Activated CD4-positive, alpha-beta T cell treated with anti-CD3 and anti-CD28 coated beads for 36 hours (primary cell): ENCODE results near the gene KANTR. TPM values are rescaled to one million over a fixed set of nuclear protein-coding genes. Genes with fewer than 3 reads are reported as not detected.
"Not testable (repeated sequence)": the region's sequence is repeated elsewhere in the genome, so short reads cannot be mapped to it uniquely, and the experiment has no call there.

Experiments used
- ATAC-seq: fragments of 200-7000 bp; cut with Tn5 transposase; one replicate; pipeline ENCODE4 v1.10.0; 2021; ENCODE audit warnings: mild to moderate bottlenecking, moderate library complexity
- CTCF ChIA-PET: fragments of 350-600 bp; sonication (Branson Sonifier 250); formaldehyde crosslinking; loops from one replicate; lab custom pipeline; 2021; ENCODE audit warnings: antibody characterized with exemption; lab: Charles Lee
- POLR2A ChIA-PET: fragments of 350-600 bp; sonication (Branson Sonifier 250); formaldehyde crosslinking; loops from one replicate; lab custom pipeline; 2021; ENCODE audit warnings: antibody characterized with exemption, inconsistent platforms; lab: Charles Lee
- DNase-seq: peaks from one replicate; pipeline ENCODE4 v3.0.0-alpha.2; 2020
- H3K27ac Mint-ChIP-seq: one replicate; pipeline ENCODE4 v1.8.0; 2021; ENCODE audit warnings: mixed read lengths
- H3K27me3 Mint-ChIP-seq: one replicate; pipeline ENCODE4 v1.8.0; 2021; ENCODE audit warnings: mixed read lengths
- H3K36me3 Mint-ChIP-seq: one replicate; pipeline ENCODE4 v1.8.0; 2021; ENCODE audit warnings: low read depth, mixed read lengths
- H3K4me1 Mint-ChIP-seq: one replicate; pipeline ENCODE4 v1.8.0; 2021; ENCODE audit warnings: mixed read lengths
- H3K4me3 Mint-ChIP-seq: one replicate; pipeline ENCODE4 v1.8.0; 2021; ENCODE audit warnings: mild to moderate bottlenecking, moderate library complexity, mixed read lengths
- H3K9me3 Mint-ChIP-seq: one replicate; pipeline ENCODE4 v1.8.0; 2021; ENCODE audit warnings: low read depth, mixed read lengths
- intact Hi-C, 2 experiments: fragments of 100-400 bp; cut with DNase I in 1 of 2; cut with micrococcal nuclease in 1 of 2; formaldehyde crosslinking; loops; one replicate each; pipeline versions ENCODE4 v1.14.2 to v1.15.1; 2022 to 2024; cut with DNase I, micrococcal nuclease
- total RNA-seq, 2 experiments: library from RNA; stranded (reverse); gene quantifications; one replicate each; pipeline ENCODE4 v1.2.3, GENCODE V29; 2021

KANTR gene
- total RNA-seq, 2 experiments from 2014 or later = 10.3 to 12.3 TPM

DNA sequence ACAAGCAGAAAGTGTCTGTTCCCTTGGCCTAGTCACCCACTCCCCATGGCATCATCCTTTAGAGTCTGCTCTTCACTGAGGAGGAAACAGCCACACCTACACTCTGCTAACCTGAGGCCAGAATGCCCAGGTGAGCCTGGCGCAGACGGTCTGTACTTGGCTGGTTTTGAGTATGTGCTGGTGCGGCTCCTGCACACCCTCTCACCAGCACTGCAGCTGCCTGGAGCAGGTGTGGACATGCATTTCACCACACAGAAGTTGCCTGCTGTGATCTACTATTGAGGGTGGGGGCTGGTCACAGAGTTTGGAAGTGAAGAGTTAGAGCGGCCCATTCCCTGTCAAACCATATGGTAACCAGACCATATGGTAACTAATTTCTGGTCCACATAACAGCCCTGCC is 39.5 kb downstream of the KANTR start:
- H3K27ac Mint-ChIP-seq = no peak overlapping the region
- DNase-seq (no peak), ATAC-seq (no peak)
- CTCF ChIA-PET = interaction anchor here (0.7 kb wide), 1 partner anchor 153 kb away, joined by 3 read pairs; no protein-coding TSS in a partner anchor
- H3K36me3 Mint-ChIP-seq = peaks cover 3% of the 10 kb centered on the region
- POLR2A ChIA-PET = no interaction called here
- H3K27me3 Mint-ChIP-seq = no peaks in the 10 kb centered on the region
- no peaks in the 10 kb centered on the region for H3K9me3 Mint-ChIP-seq
- no peak overlapping the region for H3K4me3 Mint-ChIP-seq
- intact Hi-C loops = no loop called here
- no peaks in the 10 kb centered on the region for H3K4me1 Mint-ChIP-seq

DNA sequence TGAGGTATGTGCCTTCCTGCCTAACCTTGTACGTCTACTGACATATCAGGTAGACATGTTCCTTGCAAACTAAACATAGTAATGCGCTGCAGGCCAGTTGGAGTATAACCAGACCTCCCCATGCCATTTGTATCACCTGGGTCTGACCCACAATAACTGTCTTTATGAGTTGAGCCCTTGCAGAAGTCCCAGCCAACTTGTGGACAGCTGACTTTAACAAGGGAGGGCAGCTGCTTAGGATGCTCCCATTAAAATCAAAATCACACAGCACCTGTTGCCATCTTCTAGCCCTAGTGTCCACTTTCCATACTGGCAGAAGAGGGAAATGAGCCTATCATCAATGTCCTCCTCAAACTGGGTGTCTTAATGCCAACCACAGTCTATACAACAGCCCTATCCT is 41.6 kb downstream of the KANTR start:
- H3K9me3 Mint-ChIP-seq = no peaks in the 10 kb centered on the region
- H3K27ac Mint-ChIP-seq = no peak overlapping the region
- no peaks in the 10 kb centered on the region for H3K4me1 Mint-ChIP-seq
- DNase-seq (no peak), ATAC-seq (no peak)
- intact Hi-C loops = no loop called here
- ChIA-PET POLR2A (no interaction called here), CTCF (interaction anchor here (0.6 kb wide), 1 partner anchor 973 kb away, joined by 4 read pairs; no protein-coding TSS in a partner anchor)
- H3K4me3 Mint-ChIP-seq = no peak overlapping the region
- H3K27me3 Mint-ChIP-seq = no peaks in the 10 kb centered on the region
- H3K36me3 Mint-ChIP-seq = peaks cover 2% of the 10 kb centered on the region

DNA sequence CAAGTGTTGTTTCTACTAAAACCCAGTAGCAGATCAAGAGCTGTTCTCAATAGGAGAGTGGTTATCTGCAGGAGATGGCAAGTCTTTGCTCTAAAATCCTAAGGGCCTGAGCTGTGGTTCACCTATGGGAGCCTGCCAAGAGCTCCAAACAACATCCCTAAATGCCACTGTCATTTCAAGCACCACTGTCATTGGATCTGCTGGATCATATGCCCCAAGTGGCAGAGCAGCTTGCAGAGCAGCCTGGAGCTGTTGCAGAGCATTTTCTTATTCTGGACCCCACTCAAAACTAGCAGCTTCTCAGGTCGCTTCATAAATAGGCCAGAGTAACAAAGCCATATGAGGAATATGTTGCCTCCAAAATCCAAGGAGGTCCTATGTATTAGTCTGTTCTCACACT is 59.6 kb downstream of the KANTR start:
- H3K36me3 Mint-ChIP-seq = no peaks in the 10 kb centered on the region
- no peaks in the 10 kb centered on the region for H3K4me1 Mint-ChIP-seq
- ChIA-PET CTCF (no interaction called here), POLR2A (no interaction called here)
- H3K27me3 Mint-ChIP-seq = no peaks in the 10 kb centered on the region
- DNase-seq (no peak), ATAC-seq (no peak)
- no peak overlapping the region for H3K4me3 Mint-ChIP-seq
- H3K27ac Mint-ChIP-seq = no peak overlapping the region
- H3K9me3 Mint-ChIP-seq = no peaks in the 10 kb centered on the region
- intact Hi-C loops = no loop called here

DNA sequence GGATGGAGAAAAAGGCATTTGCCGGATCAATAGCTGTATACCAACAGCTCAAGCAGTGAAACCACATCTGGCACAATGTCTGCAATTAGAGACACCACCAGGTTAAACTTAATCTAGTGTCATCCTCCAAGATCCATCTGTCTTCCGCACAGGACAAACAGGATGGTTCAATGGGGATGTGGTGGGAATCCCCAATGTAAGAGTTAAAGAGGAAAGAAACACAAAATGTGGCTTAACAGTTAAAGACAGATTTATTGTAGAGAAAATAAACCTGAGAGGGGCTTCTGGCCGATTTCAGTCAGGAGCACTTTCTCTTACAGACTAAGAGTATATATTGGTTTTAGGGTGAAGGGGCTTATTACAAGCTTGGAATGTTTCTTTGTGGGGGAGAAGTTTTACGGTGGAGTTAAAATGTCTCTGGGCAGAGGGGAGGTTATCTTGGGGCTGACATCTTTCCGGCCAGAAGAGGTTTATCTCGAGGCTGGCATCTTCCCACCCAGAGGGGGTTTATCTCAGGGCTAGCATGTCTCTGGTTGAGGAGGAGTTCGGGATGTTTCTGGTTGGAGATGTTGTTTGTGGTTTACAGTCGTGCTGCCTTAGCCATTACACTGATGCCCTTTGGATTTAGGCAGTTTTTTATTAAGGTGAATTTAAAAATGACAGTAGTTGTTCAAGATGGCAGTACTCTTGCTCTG is 61.7 kb downstream of the KANTR start:
- Mint-ChIP-seq H3K4me1 (no peaks in the 10 kb centered on the region), H3K27ac (no peak overlapping the region), H3K36me3 (no peaks in the 10 kb centered on the region), H3K4me3 (no peak overlapping the region), H3K9me3 (no peaks in the 10 kb centered on the region), H3K27me3 (no peaks in the 10 kb centered on the region)
- DNase-seq (no peak), ATAC-seq (no peak)
- ChIA-PET CTCF (no interaction called here), POLR2A (no interaction called here)
- intact Hi-C loops = no loop called here

DNA sequence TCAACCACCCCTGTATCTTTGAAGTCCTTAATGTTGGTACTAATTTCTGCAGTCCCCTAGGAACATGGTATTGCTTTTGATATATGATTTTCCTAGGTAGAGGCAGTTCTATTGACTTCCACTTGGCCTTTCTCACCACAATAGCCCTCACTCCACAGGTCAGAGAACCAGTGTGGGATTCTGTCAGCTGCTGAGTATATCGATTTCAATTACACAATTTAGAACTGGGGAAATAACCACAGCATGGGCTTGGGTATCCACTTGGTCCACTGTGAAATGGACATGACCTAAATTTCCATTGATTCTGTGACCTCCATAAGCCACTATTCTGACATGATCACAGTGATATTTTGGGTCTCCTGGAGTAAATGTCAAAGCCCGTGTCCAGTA is 62.3 kb downstream of the KANTR start:
- H3K9me3 Mint-ChIP-seq = no peaks in the 10 kb centered on the region
- ChIA-PET CTCF (no interaction called here), POLR2A (no interaction called here)

DNA sequence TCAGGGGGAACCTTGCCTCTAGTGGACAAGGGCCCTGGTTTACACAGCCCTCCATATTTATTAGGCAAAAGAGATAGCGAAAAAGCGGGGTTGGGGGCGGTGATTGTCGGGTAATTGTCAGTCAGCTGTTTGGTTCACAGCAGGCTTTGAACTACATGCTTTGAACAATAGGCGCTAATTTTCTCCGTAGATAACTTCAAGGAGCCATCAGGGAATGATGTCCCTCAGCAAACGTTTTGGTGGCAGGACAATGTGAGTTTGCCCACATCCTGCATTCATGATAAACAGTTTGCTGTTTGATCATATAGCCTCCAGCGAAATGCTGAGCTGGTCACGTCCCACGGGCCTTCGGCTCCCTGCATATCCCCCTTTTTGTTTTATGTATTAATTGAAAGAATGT is 65.2 kb downstream of the KANTR start:
- ATAC-seq (no peak), DNase-seq (no peak)
- POLR2A ChIA-PET = no interaction called here
- intact Hi-C loops = no loop called here
- no peaks in the 10 kb centered on the region for H3K27me3 Mint-ChIP-seq
- CTCF ChIA-PET = no interaction called here
- no peaks in the 10 kb centered on the region for H3K9me3 Mint-ChIP-seq
- H3K4me3 Mint-ChIP-seq = no peak overlapping the region
- no peak overlapping the region for H3K27ac Mint-ChIP-seq
- H3K4me1 Mint-ChIP-seq = no peaks in the 10 kb centered on the region
- H3K36me3 Mint-ChIP-seq = no peaks in the 10 kb centered on the region

More for the DNA sequence above, 62.3 kb downstream of the KANTR start:
- DNase-seq (no peak), ATAC-seq (no peak)
- Mint-ChIP-seq H3K27ac (no peak overlapping the region), H3K4me3 (no peak overlapping the region), H3K27me3 (no peaks in the 10 kb centered on the region), H3K4me1 (no peaks in the 10 kb centered on the region), H3K36me3 (no peaks in the 10 kb centered on the region)
- intact Hi-C loops = no loop called here

DNA sequence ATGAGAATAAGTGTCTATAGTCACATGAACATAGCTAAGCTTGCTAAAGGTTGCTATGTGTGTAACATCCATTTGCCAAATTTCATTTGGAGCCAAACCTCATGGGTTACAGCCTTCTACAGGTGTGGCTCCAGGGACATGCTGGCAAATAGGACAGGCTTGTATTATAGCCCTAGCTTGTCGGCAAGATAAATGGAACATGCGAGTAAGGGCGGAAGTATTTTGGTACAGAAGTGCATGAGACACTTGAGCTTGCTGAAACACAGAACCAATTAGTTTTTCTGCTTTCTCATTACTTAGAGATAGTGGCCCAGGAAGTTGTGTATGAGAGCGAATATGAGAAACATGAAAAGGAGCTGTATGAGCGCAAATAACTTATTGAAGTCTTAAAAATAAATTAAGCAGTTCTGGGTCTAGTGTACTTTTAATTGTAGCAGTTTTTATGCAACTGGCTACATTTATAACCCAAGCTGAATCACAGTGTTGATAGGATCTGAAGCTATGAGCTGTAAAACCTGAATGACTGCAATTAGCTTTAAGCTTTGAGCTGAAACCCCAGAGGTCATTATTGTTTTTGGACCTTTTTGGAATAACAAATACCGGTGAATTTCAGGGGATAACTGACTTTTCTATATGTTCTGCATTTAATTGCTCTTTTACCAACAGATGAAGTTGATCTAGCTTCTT is 66.5 kb downstream of the KANTR start:
- no peak for ATAC-seq
- no peaks in the 10 kb centered on the region for H3K9me3 Mint-ChIP-seq

DNA sequence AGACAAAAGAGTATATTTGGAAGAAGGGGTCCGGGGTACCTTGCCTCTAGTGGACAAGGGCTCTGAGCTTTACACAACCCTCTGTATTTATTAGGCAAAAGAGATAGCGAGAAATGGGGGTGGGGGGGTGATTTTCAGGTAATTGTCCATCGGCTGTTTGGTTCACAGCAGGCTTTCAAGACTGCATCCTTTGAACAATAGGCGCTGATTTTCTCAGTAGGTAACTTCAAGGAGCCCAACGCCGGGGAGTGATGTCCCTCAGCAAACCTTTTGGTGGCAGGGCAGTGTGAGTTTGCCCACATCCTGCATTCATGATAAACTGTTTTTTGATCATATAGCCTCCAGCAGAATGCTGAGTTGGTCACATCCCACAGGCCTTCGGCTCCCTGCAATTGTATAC is 69.5 kb downstream of the KANTR start:
- intact Hi-C loops = no loop called here
- POLR2A ChIA-PET = no interaction called here
- peaks cover 3% of the 10 kb centered on the region for H3K36me3 Mint-ChIP-seq
- no peak overlapping the region for H3K4me3 Mint-ChIP-seq
- no peaks in the 10 kb centered on the region for H3K4me1 Mint-ChIP-seq
- ATAC-seq (no peak), DNase-seq (no peak)
- CTCF ChIA-PET = no interaction called here
- H3K27ac Mint-ChIP-seq = no peak overlapping the region
- H3K27me3 Mint-ChIP-seq = no peaks in the 10 kb centered on the region
- H3K9me3 Mint-ChIP-seq = no peaks in the 10 kb centered on the region

More for the DNA sequence above, 66.5 kb downstream of the KANTR start:
- no peaks in the 10 kb centered on the region for H3K27me3 Mint-ChIP-seq
- no peak overlapping the region for H3K27ac Mint-ChIP-seq
- H3K4me1 Mint-ChIP-seq = no peaks in the 10 kb centered on the region
- ChIA-PET POLR2A (no interaction called here), CTCF (no interaction called here)
- no peak overlapping the region for H3K4me3 Mint-ChIP-seq
- no peaks in the 10 kb centered on the region for H3K36me3 Mint-ChIP-seq
- intact Hi-C loops = no loop called here
- DNase-seq = no peak

DNA sequence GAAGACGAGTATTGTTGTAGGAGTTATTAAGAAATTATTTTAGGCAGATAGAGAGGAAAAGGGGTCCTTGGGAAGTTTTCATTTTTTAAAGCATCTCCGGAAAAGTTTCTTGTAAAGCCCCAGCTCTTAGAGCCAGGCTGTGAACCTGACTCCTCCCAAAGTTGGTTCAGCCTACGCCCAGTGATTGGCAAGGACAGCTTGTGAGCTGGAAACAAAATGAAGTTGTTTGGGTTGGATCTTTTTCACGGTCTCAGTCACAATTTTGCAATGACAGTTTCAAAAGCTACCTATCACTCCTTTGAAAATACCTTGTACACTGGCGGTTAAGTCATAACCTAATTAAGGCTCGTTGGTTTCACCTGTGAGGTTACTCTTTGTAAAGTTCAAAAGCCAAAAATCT is 70.6 kb downstream of the KANTR start:
- H3K9me3 Mint-ChIP-seq = not testable (repeated sequence)

DNA sequence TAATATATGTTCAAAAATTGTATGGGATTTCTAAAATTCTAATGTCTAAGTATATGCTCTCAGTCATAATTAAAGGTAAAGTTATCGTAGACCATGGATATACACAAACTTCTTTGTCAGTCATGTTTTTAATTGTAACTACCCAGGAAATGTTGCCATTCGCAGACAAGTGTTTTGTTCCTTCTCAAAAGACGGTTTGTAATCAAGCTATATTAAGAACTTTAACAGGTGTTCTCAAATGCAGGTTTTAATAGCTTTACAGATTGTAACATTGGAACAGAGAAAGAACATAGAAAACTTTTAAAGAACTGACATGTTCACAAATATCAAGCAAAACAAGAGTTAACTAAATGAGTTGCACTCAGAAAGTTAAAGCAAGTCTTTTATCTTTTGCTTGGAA is 72.2 kb downstream of the KANTR start:
- no peaks in the 10 kb centered on the region for H3K27me3 Mint-ChIP-seq
- POLR2A ChIA-PET = no interaction called here
- intact Hi-C loops = no loop called here
- CTCF ChIA-PET = no interaction called here
- no peak overlapping the region for H3K4me3 Mint-ChIP-seq
- H3K4me1 Mint-ChIP-seq = no peaks in the 10 kb centered on the region
- H3K36me3 Mint-ChIP-seq = peaks cover 6% of the 10 kb centered on the region
- DNase-seq = no peak
- H3K9me3 Mint-ChIP-seq = no peaks in the 10 kb centered on the region
- ATAC-seq = no peak
- H3K27ac Mint-ChIP-seq = no peak overlapping the region

More for the DNA sequence above, 70.6 kb downstream of the KANTR start:
- H3K27me3 Mint-ChIP-seq, H3K36me3 Mint-ChIP-seq, POLR2A ChIA-PET, DNase-seq, H3K4me1 Mint-ChIP-seq, H3K4me3 Mint-ChIP-seq, H3K27ac Mint-ChIP-seq, ATAC-seq, CTCF ChIA-PET, intact Hi-C loops: not testable (repeated sequence)

DNA sequence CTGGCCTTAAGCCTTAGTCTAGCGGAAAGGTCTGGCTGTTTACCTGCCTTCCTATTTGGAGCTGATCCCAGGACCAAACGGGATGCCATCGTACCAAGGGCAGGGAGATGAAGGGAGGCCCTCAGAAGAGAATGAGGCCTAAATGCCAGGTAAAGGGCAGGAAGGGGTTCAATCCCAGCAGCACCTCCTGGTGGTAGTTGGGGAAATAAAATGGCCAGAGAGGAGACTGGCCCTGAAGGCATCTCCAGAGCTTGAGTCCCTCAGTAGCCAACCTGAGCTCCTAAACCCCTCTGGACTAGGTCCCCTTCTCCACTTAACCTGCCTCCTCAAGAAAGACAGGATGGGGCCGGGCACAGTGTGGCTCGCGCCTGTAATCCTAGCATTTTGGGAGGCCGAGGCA is 77.4 kb downstream of the KANTR start:
- H3K4me1 Mint-ChIP-seq = no peaks in the 10 kb centered on the region
- H3K27me3 Mint-ChIP-seq = no peaks in the 10 kb centered on the region
- H3K36me3 Mint-ChIP-seq = peaks cover 13% of the 10 kb centered on the region
- peaks cover 4% of the 10 kb centered on the region for H3K9me3 Mint-ChIP-seq
- DNase-seq = no peak
- ChIA-PET POLR2A (no interaction called here), CTCF (no interaction called here)
- H3K27ac Mint-ChIP-seq = no peak overlapping the region
- intact Hi-C loops = no loop called here
- no peak overlapping the region for H3K4me3 Mint-ChIP-seq
- ATAC-seq = no peak
